Calu3 (cell line): ENCODE results near the gene TMEM116. TPM values are rescaled to one million over a fixed set of nuclear protein-coding genes. Genes with fewer than 3 reads are reported as not detected.

Experiments
- BruUV-seq: library from RNA; stranded (reverse); fragments of 400-500 nt; replicated peaks from 2 replicates; lab custom pipeline; 2021; lab: Mats Ljungman, UMichigan
- CTCF ChIA-PET: fragments of 300-600 bp; sonication (Branson Sonifier 250); formaldehyde crosslinking; loops from one replicate; lab custom pipeline; 2022; ENCODE audit warnings: antibody characterized with exemption; lab: Charles Lee
- DNase-seq: peaks from one replicate; pipeline ENCODE4 v3.0.0; 2022
- H3K27ac Mint-ChIP-seq: one replicate; pipeline ENCODE4 v1.8.0; 2022; ENCODE audit warnings: mixed read lengths; ENCODE audit not compliant: unreplicated experiment
- H3K27me3 Mint-ChIP-seq: one replicate; pipeline ENCODE4 v1.8.0; 2022; ENCODE audit warnings: mixed read lengths; ENCODE audit not compliant: unreplicated experiment
- H3K36me3 Mint-ChIP-seq: one replicate; pipeline ENCODE4 v1.8.0; 2022; ENCODE audit warnings: mild to moderate bottlenecking, moderate library complexity, mixed read lengths; ENCODE audit not compliant: insufficient read depth, unreplicated experiment
- H3K4me1 Mint-ChIP-seq: one replicate; pipeline ENCODE4 v1.8.0; 2022; ENCODE audit warnings: mild to moderate bottlenecking, low read depth, mixed read lengths; ENCODE audit not compliant: unreplicated experiment
- H3K4me3 Mint-ChIP-seq: one replicate; pipeline ENCODE4 v1.8.0; 2022; ENCODE audit warnings: mild to moderate bottlenecking, low read depth, moderate library complexity, mixed read lengths; ENCODE audit not compliant: unreplicated experiment
- H3K9me3 Mint-ChIP-seq: one replicate; pipeline ENCODE4 v1.8.0; 2022; ENCODE audit warnings: low read depth, mixed read lengths; ENCODE audit not compliant: unreplicated experiment
- intact Hi-C: fragments of 100-400 bp; cut with micrococcal nuclease; formaldehyde crosslinking; loops from one replicate; pipeline ENCODE4 v1.10.0; 2022; ENCODE audit not compliant: unreplicated experiment
- microRNA-seq: library from miRNA; unstranded; fragments of <30 nt; microRNA quantifications from one replicate; pipeline ENCODE4 v1.2.0, GENCODE V29; 2022
- total RNA-seq: library from RNA; stranded (reverse); gene quantifications from 2 replicates; pipeline ENCODE4 v1.2.3, GENCODE V29; 2022
- TF ChIP-seq, protein P1 (sequence below): fragments of 200-600 bp; IDR thresholded peaks from one replicate; pipeline ENCODE4 v1.8.0; 2022; ENCODE audit warnings: antibody characterized with exemption; ENCODE audit not compliant: unreplicated experiment

TMEM116 gene
- total RNA-seq, 1 experiment from 2014 or later = 13.0 TPM

GRCh38 chr12:111881716-111882115 is 131.2 kb downstream of the TMEM116 start:
- no peak overlapping the region for H3K27ac Mint-ChIP-seq
- H3K36me3 Mint-ChIP-seq = peaks cover 62% of the 10 kb centered on the region
- BruUV-seq = no TSS peak
- intact Hi-C loops = no loop called here
- H3K4me1 Mint-ChIP-seq = no peaks in the 10 kb centered on the region
- no peaks in the 10 kb centered on the region for H3K9me3 Mint-ChIP-seq
- no peak overlapping the region for H3K4me3 Mint-ChIP-seq
- no peak for DNase-seq
- H3K27me3 Mint-ChIP-seq = no peaks in the 10 kb centered on the region
- CTCF ChIA-PET = no interaction called here
- TF ChIP-seq, protein P1, sequence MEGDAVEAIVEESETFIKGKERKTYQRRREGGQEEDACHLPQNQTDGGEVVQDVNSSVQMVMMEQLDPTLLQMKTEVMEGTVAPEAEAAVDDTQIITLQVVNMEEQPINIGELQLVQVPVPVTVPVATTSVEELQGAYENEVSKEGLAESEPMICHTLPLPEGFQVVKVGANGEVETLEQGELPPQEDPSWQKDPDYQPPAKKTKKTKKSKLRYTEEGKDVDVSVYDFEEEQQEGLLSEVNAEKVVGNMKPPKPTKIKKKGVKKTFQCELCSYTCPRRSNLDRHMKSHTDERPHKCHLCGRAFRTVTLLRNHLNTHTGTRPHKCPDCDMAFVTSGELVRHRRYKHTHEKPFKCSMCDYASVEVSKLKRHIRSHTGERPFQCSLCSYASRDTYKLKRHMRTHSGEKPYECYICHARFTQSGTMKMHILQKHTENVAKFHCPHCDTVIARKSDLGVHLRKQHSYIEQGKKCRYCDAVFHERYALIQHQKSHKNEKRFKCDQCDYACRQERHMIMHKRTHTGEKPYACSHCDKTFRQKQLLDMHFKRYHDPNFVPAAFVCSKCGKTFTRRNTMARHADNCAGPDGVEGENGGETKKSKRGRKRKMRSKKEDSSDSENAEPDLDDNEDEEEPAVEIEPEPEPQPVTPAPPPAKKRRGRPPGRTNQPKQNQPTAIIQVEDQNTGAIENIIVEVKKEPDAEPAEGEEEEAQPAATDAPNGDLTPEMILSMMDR = no peak

Small RNA genes within 50 kb of the gene (microRNA-seq; reads per million reads assigned to microRNA genes)
- not detected for gene MIR3657

Other genes with a start within 250 kb of the TMEM116 start
- 152 and 168 TPM in 2 replicates for gene ALDH2, start 246.2 kb downstream of the TMEM116 start, total RNA-seq
- gene MAPKAPK5, start 170.9 kb downstream of the TMEM116 start, total RNA-seq = 84.2 and 84.8 TPM in 2 replicates
- 162 and 165 TPM in 2 replicates for gene ERP29, start 261 bp upstream of the TMEM116 start, total RNA-seq
- gene NAA25, start 95.6 kb upstream of the TMEM116 start, total RNA-seq = 55.0 and 56.3 TPM in 2 replicates
- 38.8 and 40.7 TPM in 2 replicates for gene TRAFD1, start 112.4 kb upstream of the TMEM116 start, total RNA-seq